GM19438 (cell line): ENCODE data around the gene SLC5A2.
"Not testable (repeated sequence)": the region's sequence is repeated elsewhere in the genome, so short reads cannot be mapped to it uniquely, and the experiment has no call there.

Experiments used
- ATAC-seq: cut with Tn5 transposase; IDR thresholded peaks from one replicate; pipeline ENCODE4 v1.9.1; 2021; ENCODE audit warnings: low read depth; ENCODE audit not compliant: unreplicated experiment

The SLC5A2 gene

GRCh38 chr16:31523768-31524167 lies 40.8 kb downstream of the SLC5A2 start:
- ATAC-seq, result not testable (repeated sequence)

GRCh38 chr16:31525113-31525512 lies 42.2 kb downstream of the SLC5A2 start:
- no peak for ATAC-seq

GRCh38 chr16:31527734-31528274 lies 44.9 kb downstream of the SLC5A2 start, which contains the start of gene AHSP:
Gene AHSP (plus strand): TSS chr16:31527900. CDS start chr16:31528140, 240 bp downstream.
- ATAC-seq, result no peak

- ATAC-seq, result no peak
These were observed 45.7 kb downstream of the SLC5A2 start for GRCh38 chr16:31528523-31529107.

- ATAC-seq, result no peak
These were observed 46.4 kb downstream of the SLC5A2 start for GRCh38 chr16:31529108-31529936.

- no peak for ATAC-seq
These were observed 47.0 kb downstream of the SLC5A2 start for GRCh38 chr16:31529937-31530312.

GRCh38 chr16:31530405-31530804 lies 47.5 kb downstream of the SLC5A2 start:
- ATAC-seq, result no peak

GRCh38 chr16:31531096-31531495 lies 48.2 kb downstream of the SLC5A2 start:
- no peak for ATAC-seq

- ATAC-seq, result no peak
These were observed 49.2 kb downstream of the SLC5A2 start for GRCh38 chr16:31532120-31532519.

- ATAC-seq, result no peak
These were observed 50.0 kb downstream of the SLC5A2 start for GRCh38 chr16:31532896-31533295.

GRCh38 chr16:31535737-31536136 lies 52.8 kb downstream of the SLC5A2 start:
- ATAC-seq, result no peak

GRCh38 chr16:31536804-31537361 lies 54.0 kb downstream of the SLC5A2 start:
- ATAC-seq, result no peak

- ATAC-seq, result no peak
These were observed 54.7 kb downstream of the SLC5A2 start for GRCh38 chr16:31537362-31538242.

- ATAC-seq, result not testable (repeated sequence)
These were observed 55.3 kb downstream of the SLC5A2 start for GRCh38 chr16:31538243-31538598.

- not testable (repeated sequence) for ATAC-seq
These were observed 56.8 kb downstream of the SLC5A2 start for GRCh38 chr16:31539762-31540161.
